ENCODE measurements around the gene CITED4.

DNA sequence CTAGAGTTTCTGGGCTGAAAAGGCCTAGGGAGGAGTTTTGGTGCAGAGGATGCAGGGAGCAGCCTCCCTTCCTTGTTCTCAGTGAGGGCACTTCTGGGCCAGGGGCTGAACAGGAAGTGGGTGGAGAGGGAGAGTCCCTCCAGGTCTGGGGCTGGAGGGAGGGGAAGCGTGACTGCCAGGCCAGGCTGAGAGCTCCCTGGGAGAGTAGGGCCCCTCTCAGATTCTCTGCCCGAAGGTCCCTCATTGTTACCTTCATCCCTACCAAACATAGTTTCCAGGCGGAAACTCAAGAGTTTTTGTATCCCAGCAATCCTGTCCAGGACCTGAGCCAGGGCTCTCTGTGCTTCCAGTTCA, 36.8 kb downstream of the CITED4 start:
- TF ChIP-seq, protein P1, sequence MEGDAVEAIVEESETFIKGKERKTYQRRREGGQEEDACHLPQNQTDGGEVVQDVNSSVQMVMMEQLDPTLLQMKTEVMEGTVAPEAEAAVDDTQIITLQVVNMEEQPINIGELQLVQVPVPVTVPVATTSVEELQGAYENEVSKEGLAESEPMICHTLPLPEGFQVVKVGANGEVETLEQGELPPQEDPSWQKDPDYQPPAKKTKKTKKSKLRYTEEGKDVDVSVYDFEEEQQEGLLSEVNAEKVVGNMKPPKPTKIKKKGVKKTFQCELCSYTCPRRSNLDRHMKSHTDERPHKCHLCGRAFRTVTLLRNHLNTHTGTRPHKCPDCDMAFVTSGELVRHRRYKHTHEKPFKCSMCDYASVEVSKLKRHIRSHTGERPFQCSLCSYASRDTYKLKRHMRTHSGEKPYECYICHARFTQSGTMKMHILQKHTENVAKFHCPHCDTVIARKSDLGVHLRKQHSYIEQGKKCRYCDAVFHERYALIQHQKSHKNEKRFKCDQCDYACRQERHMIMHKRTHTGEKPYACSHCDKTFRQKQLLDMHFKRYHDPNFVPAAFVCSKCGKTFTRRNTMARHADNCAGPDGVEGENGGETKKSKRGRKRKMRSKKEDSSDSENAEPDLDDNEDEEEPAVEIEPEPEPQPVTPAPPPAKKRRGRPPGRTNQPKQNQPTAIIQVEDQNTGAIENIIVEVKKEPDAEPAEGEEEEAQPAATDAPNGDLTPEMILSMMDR (IDR thresholded peaks at IDR 0.05) = no peak
- TF ChIP-seq RFX5 (IDR thresholded peaks at IDR 0.05; ENCODE audit: low read length) (no peak), JUND (IDR thresholded peaks at IDR 0.05) (no peak), EZH2phosphoT487 (IDR thresholded peaks at IDR 0.05; ENCODE audit: borderline replicate concordance, low read depth) (no peak), SIN3A (IDR thresholded peaks at IDR 0.05; ENCODE audit: borderline replicate concordance, low read depth, low read length) (no peak), EP300 (IDR thresholded peaks at IDR 0.05; ENCODE audit: borderline replicate concordance in 1 of 2, low read depth in 1 of 2, low read length in 1 of 2) (no peak), YY1 (IDR thresholded peaks at IDR 0.05; ENCODE audit: low read depth) (no peak)
- TF ChIP-seq, protein P2, sequence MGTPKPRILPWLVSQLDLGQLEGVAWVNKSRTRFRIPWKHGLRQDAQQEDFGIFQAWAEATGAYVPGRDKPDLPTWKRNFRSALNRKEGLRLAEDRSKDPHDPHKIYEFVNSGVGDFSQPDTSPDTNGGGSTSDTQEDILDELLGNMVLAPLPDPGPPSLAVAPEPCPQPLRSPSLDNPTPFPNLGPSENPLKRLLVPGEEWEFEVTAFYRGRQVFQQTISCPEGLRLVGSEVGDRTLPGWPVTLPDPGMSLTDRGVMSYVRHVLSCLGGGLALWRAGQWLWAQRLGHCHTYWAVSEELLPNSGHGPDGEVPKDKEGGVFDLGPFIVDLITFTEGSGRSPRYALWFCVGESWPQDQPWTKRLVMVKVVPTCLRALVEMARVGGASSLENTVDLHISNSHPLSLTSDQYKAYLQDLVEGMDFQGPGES (IDR thresholded peaks at IDR 0.05; ENCODE audit: low read depth, low read length) = no peak
